K562 (cell line): ENCODE data around the gene UCKL1. TPM values are rescaled to one million over a fixed set of nuclear protein-coding genes. Genes with fewer than 3 reads are reported as not detected.

Experiments
- ARNT ChIP-seq, 2 experiments: fragments of 450-650 bp; IDR thresholded peaks; 2 replicates each; pipeline ENCODE4 v1.6.1; 2016; ENCODE audit warnings: mild to moderate bottlenecking in 1 of 2
- DLX4 ChIP-seq: fragments of 250-450 bp; sonication (Bioruptor Pico); IDR thresholded peaks from 2 replicates; pipeline ENCODE4 v1.6.1; 2021; ENCODE audit warnings: mild to moderate bottlenecking
- E2F5 ChIP-seq: sonication (generic); formaldehyde crosslinking; IDR thresholded peaks from 2 replicates; pipeline ENCODE4 v1.8.0; 2022; ENCODE audit warnings: mild to moderate bottlenecking, missing genetic modification reagents
- ELK1 ChIP-seq: sonication (generic); formaldehyde crosslinking; IDR thresholded peaks from 2 replicates; pipeline ENCODE4 v1.8.1; 2022; ENCODE audit warnings: missing genetic modification reagents
- FOXM1 ChIP-seq, 2 experiments: fragments of 450-650 bp in 1 of 2; sonication (generic) in 1 of 2; formaldehyde crosslinking in 1 of 2; IDR thresholded peaks; 2 replicates each; pipeline versions ENCODE4 v1.6.1 to v1.9.0; 2017 to 2022; ENCODE audit warnings: low read depth in 2 of 2, mild to moderate bottlenecking in 2 of 2, missing genetic modification reagents in 1 of 2, moderate library complexity in 1 of 2
- KAT7 ChIP-seq: sonication (generic); formaldehyde crosslinking; IDR thresholded peaks from 2 replicates; pipeline ENCODE4 v1.8.0; 2022; ENCODE audit warnings: missing genetic modification reagents, mild to moderate bottlenecking, borderline replicate concordance
- KDM1A ChIP-seq, 2 experiments: fragments of 450-650 bp; IDR thresholded peaks; 2 replicates each; pipeline ENCODE4 v1.6.1; 2016; ENCODE audit warnings: mild to moderate bottlenecking in 2 of 2
- MEF2A ChIP-seq: IDR thresholded peaks from 2 replicates; pipeline ENCODE4 v1.6.1; 2011; ENCODE audit warnings: low read depth, mild to moderate bottlenecking, low read length, moderate library complexity; ENCODE audit not compliant: control insufficient read depth
- MEIS2 ChIP-seq: fragments of 450-650 bp; IDR thresholded peaks from 2 replicates; pipeline ENCODE4 v1.6.1; 2014; ENCODE audit warnings: mild to moderate bottlenecking; ENCODE audit not compliant: partially characterized antibody
- PHF20 ChIP-seq: fragments of 450-650 bp; IDR thresholded peaks from 2 replicates; pipeline ENCODE4 v1.6.1; 2018; ENCODE audit not compliant: partially characterized antibody
- POLR2G ChIP-seq: fragments of 200-400 bp; formaldehyde crosslinking; IDR thresholded peaks from 2 replicates; pipeline ENCODE4 v1.6.1; 2017; ENCODE audit warnings: low read depth, mild to moderate bottlenecking, antibody characterized with exemption, low read length, moderate library complexity
- RBFOX2 ChIP-seq: fragments of 200-400 bp; formaldehyde crosslinking; IDR thresholded peaks from 2 replicates; pipeline ENCODE4 v1.6.1; 2017; ENCODE audit warnings: low read depth, mild to moderate bottlenecking, low read length, moderate library complexity
- SRSF3 ChIP-seq: fragments of 200-400 bp; formaldehyde crosslinking; IDR thresholded peaks from 2 replicates; pipeline ENCODE4 v1.6.1; 2016; ENCODE audit warnings: mild to moderate bottlenecking, low read length, moderate library complexity; ENCODE audit not compliant: insufficient read depth
- STAT5A ChIP-seq: IDR thresholded peaks from 2 replicates; pipeline ENCODE4 v1.6.1; 2012; ENCODE audit warnings: low read length, inconsistent platforms, borderline replicate concordance
- VEZF1 ChIP-seq: fragments of 200-800 bp; sonication (Bioruptor generic); IDR thresholded peaks from 2 replicates; pipeline ENCODE4 v1.6.1; 2017; ENCODE audit warnings: missing genetic modification characterization, missing compliant biosample characterization
- ZC3H8 ChIP-seq: fragments of 450-650 bp; IDR thresholded peaks from 2 replicates; pipeline ENCODE4 v1.6.1; 2017
- ZFPM2 ChIP-seq: fragments of 250-450 bp; sonication (Bioruptor Pico); IDR thresholded peaks from 2 replicates; pipeline ENCODE4 v1.5.1; 2022; ENCODE audit warnings: mild to moderate bottlenecking
- ZNF133 ChIP-seq: fragments of 250-450 bp; sonication (Bioruptor Pico); IDR thresholded peaks from 2 replicates; pipeline ENCODE4 v1.4.0; 2020; ENCODE audit warnings: mild to moderate bottlenecking
- ZNF398 ChIP-seq: fragments of 250-450 bp; sonication (Bioruptor Pico); IDR thresholded peaks from 2 replicates; pipeline ENCODE4 v1.8.0; 2021; ENCODE audit warnings: moderate library complexity, mild to moderate bottlenecking, inconsistent platforms
- ZNF740 ChIP-seq, 3 experiments: fragments of 200-800 bp in 1 of 3; sonication (Bioruptor generic) in 1 of 3; sonication (generic) in 1 of 3; formaldehyde crosslinking in 1 of 3; IDR thresholded peaks; 2 replicates each; pipeline versions ENCODE4 v1.6.1 to v1.8.0; 2016 to 2022; ENCODE audit warnings: mild to moderate bottlenecking in 2 of 3, missing compliant biosample characterization in 2 of 3, missing genetic modification characterization in 2 of 3, missing genetic modification reagents in 1 of 3
- polyA plus RNA-seq, 8 experiments: library from polyadenylated mRNA; depleted of rRNA in 4 of 8; stranded (reverse) in 5 of 8; unstranded in 3 of 8; fragments of >200 nt; fragmentation: Nextera tagmentation in 2 of 8; fragmentation: Illumina TruSeq in 1 of 8; extraction: Ambion mirVana in 2 of 8; extraction: Trizol in 1 of 8; gene quantifications; 2 replicates each; pipeline versions ENCODE4 v1.2.1 to v1.2.3, GENCODE V29; 2011 to 2014; ENCODE audit warnings: inconsistent platforms in 1 of 8, missing spikeins in 1 of 8
- total RNA-seq, 7 experiments: library from RNA; depleted of rRNA in 6 of 7; stranded (reverse); fragments of >200 nt in 6 of 7; fragmentation: Illumina TruSeq in 2 of 7; extraction: Trizol in 2 of 7; gene quantifications; 2 replicates each; pipeline versions ENCODE4 v1.2.1 to v1.2.3, GENCODE V29; 2011 to 2021; ENCODE audit warnings: low replicate concordance in 1 of 7

Gene UCKL1
- total and polyA plus RNA-seq, 9 of the 15 experiments (the other 6 are each of a cell fraction or from before 2014, with no cell fraction given), result 3.1 to 52.8 (median 24.2) TPM

- no peak for TF ChIP-seq VEZF1 (CRISPR knock-in tag)
- TF ChIP-seq ZNF398 (CRISPR knock-in tag), result no peak
- TF ChIP-seq STAT5A, result no peak
- TF ChIP-seq MEF2A, result no peak
- TF ChIP-seq ZNF133, result no peak
- peak; percentile 41; the same call in 1 of the 2 replicates for TF ChIP-seq RBFOX2
- TF ChIP-seq KDM1A (IDR thresholded peaks at IDR 0.05), result no peak
- TF ChIP-seq DLX4 (CRISPR knock-in tag), result no peak
- no peak for TF ChIP-seq ARNT (IDR thresholded peaks at IDR 0.05)
- no peak for TF ChIP-seq MEIS2
- TF ChIP-seq ZC3H8, result no peak
- no peak for TF ChIP-seq ZFPM2
- TF ChIP-seq PHF20, result no peak
- no peak for TF ChIP-seq E2F5 (CRISPR knock-in tag)
- no peak for TF ChIP-seq KAT7 (CRISPR knock-in tag)
- no peak for TF ChIP-seq FOXM1 (IDR thresholded peaks at IDR 0.05; ENCODE audit: low read depth)
- TF ChIP-seq FOXM1 (CRISPR knock-in tag; IDR thresholded peaks at IDR 0.05; ENCODE audit: low read depth), result no peak
- TF ChIP-seq POLR2G, result peak; percentile 51; the same call in 1 of the 2 replicates
- TF ChIP-seq ZNF740 (CRISPR knock-in tag; IDR thresholded peaks at IDR 0.05), result no peak
- no peak for TF ChIP-seq ZNF740 (tag; IDR thresholded peaks at IDR 0.05)
- no peak for TF ChIP-seq ELK1 (CRISPR knock-in tag)
- no peak for TF ChIP-seq SRSF3
Observed at GRCh38 chr20:63896264-63897105, 59.7 kb downstream of the UCKL1 start (continued).
